GM21360 (cell line): ENCODE measurements around the gene GPRIN2.
"Not testable (repeated sequence)": the region's sequence is repeated elsewhere in the genome, so short reads cannot be mapped to it uniquely, and the experiment has no call there.

Source experiments
- ATAC-seq: cut with Tn5 transposase; IDR thresholded peaks from one replicate; pipeline ENCODE4 v1.9.1; 2021; ENCODE audit warnings: mild to moderate bottlenecking, moderate library complexity; ENCODE audit not compliant: unreplicated experiment

GPRIN2 gene

DNA sequence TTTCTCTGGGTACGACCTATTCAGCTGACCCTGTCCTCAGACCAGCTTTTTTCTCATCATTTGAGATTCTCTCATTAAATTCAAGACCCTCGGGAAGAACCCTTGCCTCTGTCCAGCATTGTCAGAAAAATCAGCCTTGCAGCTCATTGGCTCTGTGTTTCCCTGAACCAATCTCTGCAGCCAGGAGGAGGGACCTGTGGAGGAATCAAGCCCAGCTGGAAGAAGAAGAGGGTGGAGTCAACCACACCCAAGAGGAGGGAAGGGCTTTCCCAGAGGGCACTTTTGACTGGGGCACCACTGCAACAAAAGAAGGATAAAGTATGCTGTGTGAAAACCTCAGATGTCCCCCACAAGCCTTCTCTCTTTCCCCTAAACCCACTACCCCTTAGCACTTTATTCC is 14.2 kb upstream of the GPRIN2 start:
- ATAC-seq, result not testable (repeated sequence)

DNA sequence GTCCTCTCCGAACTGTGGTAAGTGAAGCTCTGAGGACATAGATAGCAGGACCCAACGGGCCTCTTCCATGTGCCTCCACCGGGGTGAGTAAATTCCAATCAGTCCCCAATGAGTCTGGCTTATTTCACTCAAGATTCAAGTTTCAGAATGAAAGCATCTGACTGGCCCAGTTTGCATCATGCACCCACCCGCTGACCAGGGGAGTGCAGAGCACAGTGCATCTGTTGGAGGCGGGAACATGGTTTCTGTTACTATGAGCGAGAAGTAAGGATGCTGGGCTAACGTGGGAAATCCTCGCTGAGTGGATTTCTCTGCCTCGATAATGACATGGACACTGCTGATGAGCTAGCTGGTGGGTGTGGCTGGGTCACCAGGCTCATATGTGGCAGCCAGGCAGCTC is 10.7 kb upstream of the GPRIN2 start:
- not testable (repeated sequence) for ATAC-seq

DNA sequence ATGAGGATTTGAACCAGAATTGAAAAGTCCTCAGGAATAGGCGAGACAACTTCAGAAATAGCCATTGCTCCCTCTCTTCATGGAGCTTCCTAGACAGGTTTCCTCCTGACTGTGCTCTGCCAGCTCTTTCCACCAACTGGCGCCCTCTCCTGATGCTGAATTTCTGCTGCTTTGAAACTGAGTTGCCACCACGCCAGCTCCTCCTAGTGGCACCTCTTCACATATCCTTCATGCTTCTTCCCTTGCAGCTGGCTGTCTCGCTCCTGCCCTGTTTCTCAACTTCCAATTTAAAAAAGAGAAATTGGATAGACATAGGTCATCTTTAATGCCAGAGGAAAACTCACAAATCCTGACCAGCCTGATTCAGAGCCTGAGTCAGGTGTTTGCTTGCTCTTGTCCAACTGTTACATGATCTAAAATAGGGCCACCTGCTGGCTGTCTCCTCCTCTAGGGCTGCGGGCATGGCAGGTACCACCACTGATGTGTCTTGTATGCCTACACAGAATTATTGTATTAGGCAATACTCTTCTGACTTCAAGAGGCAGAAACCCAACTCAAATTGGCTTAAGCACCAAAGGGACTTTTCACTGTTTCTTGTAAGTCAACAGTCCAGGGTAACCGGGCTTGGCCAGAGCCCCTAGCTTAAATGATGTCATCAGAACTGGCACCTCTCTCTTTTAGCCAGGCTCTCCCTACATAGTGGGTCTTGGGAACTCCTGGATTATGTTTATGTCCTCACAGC is 9.3 kb upstream of the GPRIN2 start:
- not testable (repeated sequence) for ATAC-seq

DNA sequence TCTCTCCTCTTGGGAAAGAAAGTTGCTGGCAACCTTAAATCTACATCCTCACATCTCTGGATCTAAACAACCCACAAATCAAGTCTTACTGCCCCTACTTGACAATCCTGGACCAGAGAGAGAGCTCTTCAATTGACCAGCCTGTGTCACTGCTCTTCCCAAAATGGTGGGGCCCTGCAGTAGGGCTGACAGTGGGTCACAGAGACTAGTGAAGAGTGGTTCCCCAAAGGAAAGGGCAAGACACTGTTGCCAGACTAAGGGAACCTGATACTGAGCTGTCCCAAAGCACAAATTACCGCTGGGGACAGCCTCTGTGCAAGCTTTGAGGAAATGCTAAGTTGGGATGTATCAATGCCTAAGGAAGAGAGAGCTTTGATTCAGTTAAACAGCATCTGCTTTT is 4.5 kb upstream of the GPRIN2 start:
- no peak for ATAC-seq

DNA sequence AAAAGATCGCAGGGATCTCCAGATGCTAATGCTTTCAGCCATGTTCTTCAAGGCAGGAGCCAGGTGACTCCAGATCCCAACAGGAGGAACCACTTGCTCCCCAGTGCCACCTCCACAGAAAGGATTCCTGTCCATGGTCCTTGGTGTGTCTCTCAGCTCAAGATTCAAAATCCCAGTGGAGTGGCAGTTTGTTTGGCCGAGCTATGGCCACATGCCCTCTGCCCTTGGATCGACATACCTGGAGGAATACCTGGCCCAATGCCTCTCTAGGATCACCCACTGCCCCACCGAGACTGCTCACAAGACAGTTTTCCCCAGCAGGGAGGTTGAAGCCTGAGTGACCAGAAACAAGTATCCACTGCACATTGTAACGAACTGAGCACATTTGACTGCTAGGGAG is 3.9 kb upstream of the GPRIN2 start:
- no peak for ATAC-seq

DNA sequence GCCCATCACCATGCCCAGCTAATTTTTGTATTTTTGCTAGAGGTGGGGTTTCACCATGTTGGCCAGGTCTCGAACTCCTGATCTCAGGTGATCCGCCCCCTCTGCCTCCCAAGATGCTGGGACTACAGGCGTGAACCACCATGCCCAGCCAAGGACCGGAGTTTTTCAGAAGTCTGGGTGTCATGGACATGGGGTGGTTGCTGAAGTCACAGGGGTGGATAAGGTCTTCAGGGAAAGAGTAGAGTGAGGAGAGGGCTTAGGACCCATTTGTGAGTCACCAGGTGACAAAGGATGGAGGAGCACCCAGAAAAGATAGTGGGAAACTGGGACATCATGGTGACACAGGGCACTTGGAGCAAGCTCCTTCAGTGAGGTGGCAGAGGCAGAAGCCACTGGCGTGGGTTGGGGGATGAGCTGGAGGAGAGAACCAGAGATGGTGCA is 2.8 kb upstream of the GPRIN2 start:
- ATAC-seq, result no peak

DNA sequence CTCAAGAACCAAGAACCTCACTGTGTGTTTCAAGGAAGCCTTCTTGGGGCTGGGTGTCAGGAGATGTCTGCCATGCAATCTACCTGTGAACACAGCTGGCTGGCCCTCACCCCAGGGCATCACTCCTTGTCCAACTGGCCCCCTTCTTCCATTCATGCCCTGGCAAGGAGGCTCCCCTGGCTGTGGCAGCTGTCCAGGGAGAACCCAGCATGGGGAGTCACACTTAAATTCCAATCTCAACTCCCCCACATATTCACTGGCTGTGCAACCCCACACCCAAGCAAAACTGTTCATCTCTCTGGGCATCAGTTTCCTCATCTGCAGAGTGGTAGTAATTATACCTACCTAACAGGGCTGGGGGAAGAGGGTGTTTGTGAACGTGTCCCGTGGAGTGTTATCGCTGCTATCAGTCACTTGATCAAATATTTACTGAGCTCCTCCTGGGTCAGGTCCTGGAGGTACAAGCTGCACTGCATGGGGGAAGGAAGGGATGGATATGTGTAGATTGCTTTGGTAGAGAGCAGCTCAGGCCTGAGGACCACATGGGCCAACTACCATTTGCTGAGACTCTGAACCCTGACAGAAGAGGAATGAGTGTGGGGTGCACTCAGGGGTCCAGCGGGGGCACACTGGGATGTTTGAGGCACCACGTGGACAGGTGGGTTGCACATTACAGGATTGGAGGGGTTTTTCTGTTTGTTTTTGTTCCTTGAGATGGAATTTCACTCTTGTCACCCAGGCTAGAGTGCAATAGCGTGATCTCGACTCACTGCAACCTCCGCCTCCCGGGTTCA is 2.1 kb upstream of the GPRIN2 start:
- no peak for ATAC-seq

DNA sequence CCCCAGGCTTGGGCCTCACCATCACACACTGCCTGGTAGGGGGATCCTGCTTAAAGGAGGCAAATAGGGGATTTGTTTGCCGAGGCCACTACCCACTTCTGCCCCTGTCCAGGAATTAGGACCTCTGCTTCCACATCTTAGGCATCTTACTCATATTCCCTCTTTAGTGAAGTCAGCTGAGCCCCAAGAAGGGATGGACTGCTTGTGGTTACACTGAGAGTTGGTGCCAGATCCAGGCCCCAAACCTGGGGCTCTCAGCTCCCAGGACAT is 1.6 kb upstream of the GPRIN2 start:
- no peak for ATAC-seq

DNA sequence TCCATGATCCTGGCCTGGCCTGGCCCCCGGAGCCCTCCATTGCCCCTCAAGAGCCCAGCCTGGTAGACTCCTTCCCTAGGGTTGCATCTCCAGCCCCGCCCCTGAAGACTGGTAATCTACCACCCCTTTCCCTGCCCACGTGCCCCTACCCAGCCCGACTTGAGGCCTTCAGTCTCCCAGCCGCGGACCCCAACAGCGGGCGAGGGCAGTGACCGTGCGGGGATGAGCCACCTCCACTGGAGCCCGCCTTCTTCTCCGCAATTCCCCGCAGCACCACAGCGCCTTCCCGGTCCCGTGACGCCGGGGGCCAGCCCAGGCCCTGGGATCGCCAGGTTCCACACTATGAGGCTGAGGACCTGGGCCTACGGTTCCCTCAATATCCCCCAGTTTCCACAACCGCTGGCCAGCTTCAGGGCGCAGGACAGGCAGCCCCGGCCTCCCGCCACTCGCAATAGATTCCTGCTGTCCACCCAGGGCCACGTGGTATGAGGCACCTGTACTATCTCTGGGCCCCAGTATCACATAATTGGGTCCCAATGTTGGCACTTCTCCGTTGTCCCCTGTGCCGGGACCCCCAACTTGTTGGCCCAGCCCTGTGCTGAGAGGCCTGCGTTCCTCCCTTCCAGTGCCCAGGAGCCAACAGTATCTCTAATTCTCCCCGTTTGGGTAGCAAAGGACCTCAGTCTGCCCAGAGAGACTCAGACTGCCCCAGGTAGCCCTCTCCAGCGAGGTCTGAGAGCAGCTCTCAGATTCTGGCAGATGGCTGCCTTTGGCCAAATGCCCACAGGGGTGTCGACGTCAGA is 1.1 kb upstream of the GPRIN2 start:
- ATAC-seq, result no peak

DNA sequence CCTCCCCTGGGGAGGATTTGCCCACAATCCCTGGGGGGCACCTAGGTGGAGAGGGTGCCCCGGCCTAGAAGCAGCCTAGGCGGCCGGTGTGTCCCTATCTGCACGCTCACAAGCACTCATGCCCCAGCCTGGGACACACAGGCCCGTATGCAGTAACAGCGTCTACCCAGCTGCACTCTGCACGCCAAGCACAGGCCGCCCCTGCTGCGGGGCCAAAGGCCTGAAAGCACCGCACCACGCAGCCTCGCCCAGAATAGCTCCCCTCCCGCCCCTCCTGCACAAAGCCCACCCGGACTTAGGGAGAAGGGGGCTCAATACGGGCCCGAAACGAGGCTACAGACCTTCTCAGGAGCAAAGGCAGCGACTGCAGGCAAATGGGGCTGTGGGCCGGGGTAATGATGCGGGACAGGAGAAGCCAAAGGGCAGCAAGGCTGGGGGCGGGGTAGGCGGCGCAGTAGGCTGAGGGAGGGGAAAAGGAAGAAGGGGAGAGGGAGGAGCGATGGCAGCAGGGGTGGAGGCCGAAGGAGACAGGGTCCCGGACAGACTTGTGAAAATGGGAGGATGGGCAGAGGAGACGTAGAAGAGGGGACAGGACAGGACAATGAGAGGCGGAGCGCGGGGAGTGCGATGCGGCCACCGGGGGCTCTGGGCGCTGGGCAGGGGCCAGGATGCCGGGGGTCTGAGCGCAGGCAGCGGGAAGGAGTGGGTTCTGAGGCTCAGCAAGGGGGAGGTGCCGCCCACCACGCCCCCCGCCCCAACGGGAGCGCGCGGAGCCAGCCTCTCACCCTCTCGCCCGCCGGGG is 544 bp downstream of the GPRIN2 start:
- ATAC-seq, result no peak

DNA sequence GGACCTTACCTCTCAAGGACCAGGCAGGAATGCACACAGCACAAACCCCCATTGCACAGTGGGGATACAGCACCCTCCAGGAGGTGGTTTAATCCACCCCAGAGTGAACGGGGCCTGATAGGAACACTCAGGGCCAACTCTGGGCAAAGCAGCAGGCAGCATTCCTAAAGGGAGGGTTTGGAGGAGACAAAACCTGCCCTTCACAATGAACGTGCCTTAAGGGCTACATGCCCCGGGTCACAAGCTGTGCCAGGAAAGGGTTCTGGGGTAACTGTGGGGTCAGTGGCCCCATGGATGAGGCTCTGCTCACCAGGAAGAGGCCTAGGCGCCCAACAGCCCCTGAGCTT is 1.1 kb downstream of the GPRIN2 start:
- ATAC-seq, result no peak

DNA sequence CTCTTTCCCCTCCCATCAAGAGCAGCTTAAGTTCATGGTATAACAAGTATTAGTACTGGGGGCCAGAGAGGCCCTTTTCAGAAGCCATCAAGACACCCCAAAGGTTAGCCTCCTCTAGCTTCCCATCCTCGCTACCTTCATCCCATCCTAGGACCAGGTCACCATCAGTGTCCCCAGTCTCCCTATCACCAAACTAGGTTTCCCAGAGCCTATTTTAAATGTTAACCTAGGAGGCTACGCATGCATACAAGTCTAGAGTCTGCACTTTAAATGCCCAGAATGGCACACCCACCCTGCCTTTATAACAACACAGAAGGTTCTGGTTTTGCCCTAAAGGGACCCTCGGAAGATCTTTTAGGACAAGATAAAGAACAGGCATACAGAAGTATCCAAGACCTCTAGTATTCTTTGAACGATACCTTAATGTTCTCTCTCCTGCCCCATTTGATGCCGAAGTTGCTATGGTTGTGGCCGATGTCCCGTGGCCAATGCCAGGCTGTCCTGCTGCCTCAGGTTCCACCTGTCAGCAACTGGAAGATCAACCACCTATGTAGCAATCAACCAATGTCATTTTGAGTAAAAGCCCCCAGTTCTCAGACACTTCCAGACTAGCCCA is 2.2 kb downstream of the GPRIN2 start:
- ATAC-seq, result no peak

DNA sequence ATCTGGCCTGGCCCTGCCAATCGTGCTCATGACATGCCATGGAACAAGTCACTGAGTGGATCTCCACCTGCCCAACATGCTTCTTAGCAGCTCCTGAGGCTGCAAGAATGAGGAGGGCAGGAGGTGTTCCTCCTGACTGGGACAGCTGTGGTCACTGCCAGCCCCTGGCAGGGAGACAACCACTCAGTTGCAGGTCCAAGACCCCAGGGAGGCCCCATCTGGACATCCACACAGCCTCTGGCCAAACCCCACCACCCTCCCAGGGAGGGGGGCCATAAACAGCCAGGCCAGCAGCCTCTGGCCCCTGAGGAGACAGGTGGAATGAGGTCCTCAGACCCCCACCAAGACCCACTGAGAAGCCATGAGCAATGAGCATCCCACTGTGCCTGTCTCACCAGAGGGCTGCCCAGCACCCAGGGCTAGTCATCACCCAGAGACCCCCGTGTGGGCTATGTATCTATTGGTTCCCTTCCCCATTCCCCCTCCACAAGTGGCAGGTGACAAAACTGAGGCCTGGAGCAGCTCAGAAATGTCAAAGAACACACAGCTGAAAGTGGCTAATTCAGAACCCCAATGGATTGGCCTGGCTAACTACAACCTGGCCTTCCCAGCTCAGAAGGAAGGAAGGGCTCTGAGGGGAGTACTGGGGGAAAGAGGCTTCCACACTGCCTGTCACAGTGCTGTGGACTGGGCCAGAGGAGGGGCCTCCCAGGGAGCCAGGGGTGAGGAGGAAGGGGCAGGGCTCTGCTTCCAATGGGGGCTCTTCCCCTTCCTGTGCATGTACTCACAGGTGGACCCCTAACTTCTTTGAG is 3.0 kb downstream of the GPRIN2 start:
- no peak for ATAC-seq

DNA sequence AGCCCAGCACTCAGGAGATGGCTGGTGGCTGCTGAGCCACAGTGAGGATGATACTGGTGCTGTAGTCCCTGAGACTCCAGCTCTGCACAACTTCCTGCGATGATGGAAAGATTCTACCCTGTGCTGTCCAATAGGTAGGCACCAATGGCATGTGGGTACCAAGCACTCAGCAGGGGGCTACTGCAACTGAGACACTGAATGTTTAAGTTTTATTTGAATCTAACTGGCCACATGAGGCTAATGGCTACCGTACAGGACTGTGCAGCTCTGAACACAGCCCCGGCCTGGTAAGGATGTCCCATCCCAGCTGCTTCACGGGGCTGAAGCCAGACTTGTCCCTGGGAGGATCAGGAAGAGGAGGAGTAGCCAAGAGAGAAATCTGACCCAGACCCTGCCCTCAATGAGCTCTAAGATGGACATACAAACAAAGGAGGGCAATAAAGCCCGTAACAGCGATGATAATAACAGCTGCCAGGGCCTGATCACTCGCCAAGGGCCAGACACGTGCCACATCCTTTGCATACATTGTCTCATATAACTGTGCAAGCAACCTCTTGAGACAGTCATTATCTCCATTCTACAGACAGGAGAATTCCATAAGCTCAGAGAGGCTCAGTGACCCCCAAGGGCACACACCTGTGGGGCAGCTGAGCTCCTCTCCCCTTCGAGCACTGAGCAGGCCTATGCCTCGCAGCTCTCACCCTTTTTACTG is 3.8 kb downstream of the GPRIN2 start:
- no peak for ATAC-seq

DNA sequence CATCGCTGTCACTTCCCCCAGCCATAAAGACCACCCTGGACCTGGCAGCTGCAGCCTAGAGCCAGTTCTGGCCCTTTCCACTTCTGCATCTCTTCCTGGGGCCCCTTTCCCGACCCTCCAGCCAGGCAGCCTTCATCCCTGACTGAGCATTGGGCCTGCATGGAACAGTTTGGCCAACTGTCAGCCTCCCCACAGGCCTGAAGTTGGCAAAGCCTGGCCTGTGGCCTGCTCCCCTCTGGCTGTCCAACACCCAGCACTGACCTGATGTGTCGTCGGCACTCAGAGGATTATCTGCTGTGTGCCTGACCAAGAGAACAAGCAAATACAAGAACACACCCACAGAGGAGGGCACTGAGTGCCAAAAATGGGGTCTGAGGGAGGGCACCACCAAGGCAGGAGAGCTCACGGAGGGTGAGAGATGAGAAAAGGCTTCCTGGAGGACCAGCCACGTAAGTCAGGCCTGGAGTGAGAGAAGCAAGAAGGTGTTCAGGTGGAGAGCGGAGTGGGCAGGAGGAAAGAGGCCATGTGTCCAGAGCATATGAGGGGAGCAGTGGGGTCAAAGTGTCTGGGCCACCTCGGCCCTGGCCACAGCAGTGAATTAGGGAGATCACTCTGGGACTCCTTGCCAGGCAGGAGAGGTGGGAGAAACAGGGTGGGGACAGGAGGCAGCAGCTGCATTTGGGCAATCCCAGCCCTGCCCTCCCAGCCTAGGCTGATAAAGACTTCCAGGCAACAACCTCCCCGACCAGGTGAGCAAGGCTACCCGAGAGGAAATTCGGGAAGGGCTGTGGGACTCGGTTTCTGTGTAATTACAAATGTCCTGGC is 4.5 kb downstream of the GPRIN2 start:
- no peak for ATAC-seq

DNA sequence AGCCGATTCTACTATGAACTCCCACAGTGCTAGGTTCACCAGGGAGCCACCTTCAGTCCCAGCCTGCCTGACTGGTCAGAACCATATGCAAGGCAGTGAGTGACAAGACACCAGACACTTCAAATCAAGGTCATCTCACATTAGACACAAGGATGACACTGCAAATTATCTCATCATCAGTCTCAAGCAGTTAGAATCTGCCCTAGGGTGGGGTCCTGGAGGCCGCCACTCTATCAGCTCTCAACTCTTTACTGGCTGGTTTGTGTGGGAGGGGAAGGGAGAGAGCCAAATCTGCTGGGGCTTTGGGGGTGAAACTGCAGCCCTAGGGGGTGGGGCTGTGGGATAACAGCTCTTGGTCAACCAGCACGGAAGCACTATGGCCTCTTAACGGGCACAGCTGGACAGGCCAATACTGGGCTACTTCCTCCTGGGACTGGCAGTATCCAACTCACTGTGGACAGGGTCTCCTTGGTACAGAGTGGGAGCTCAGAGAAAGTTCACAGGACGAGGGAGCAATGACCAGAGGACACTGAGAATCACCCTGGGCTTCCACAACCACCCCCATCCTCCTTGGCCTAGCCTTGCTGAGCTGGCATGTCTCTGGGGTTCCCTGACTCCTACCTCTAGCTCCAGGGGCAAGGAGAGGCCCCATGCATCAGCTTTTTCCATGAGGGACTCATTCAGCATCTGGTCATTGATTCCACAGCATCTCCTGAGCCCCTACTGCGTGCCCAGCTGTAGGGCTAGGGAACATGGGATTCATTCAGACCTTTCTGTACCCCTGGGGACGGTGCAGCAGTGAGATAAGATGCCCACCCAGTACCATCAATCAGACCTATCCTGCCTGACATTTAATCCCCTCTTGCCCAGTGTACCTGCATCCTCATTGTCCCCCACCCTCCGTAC is 5.4 kb downstream of the GPRIN2 start:
- no peak for ATAC-seq

DNA sequence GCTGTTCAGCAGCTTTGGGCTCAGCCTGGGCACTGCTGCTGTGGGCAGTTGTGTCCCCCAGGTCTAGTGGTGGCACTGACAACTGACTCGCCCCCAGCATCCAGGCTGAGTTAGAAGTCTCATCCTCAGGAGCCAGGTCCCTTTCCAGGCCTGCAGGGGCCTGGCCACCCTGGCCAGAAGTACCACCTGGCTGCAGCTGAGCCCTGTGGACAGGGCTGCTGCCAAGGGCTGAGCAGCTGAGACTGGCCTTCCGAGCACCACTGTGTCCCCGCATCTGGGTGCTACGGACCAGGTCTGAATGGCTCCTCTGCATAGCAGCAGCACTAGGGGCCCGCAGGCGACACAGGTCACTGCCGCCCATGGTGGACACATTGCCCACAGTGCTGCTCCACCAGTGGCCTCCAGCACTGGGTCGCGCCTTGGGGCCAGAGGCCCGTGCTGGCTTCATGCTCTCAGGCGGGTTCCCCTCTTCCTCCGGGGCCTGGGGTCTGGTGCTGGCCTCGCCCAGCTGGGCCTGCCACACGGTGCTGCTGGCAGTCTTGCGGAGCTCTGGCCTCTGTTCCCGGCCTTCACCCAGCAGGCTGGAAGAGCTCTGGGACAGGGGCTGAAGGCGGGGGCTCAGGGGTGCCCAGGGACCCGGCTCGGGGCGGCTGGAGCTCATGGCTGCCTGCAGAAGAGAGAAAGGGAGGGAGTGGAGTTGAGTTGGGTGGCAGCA is 6.2 kb downstream of the GPRIN2 start:
- no peak for ATAC-seq
